IMR-90 (cell line): ENCODE measurements around the gene PSENEN. TPM values are rescaled to one million over a fixed set of nuclear protein-coding genes. Genes with fewer than 3 reads are reported as not detected.

Source experiments
- MAZ ChIP-seq: IDR thresholded peaks from 2 replicates; pipeline ENCODE4 v1.6.1; 2012; ENCODE audit warnings: low read depth, mild to moderate bottlenecking, low read length, improper control_type of control experiment, moderate library complexity, borderline replicate concordance
- polyA plus RNA-seq, 3 experiments: library from polyadenylated mRNA; depleted of rRNA; stranded (reverse); fragments of >200 nt; gene quantifications; 2 replicates each; pipeline ENCODE4 v1.2.3, GENCODE V29; 2012; ENCODE audit warnings: low replicate concordance in 1 of 3
- total RNA-seq: library from RNA; depleted of rRNA; stranded (reverse); fragments of >200 nt; gene quantifications from 2 replicates; pipeline ENCODE4 v1.2.3, GENCODE V29; 2012
- TF ChIP-seq, protein P1 (sequence below): conservative IDR thresholded peaks from 2 replicates; pipeline ENCODE4 v1.5.1; 2012; ENCODE audit warnings: mild to moderate bottlenecking, low read depth, low read length, improper control_type of control experiment

PSENEN gene
- total and polyA plus RNA-seq, 2 of the 4 experiments (the other 2 are of a cell fraction): 9.0 to 47.0 TPM

DNA sequence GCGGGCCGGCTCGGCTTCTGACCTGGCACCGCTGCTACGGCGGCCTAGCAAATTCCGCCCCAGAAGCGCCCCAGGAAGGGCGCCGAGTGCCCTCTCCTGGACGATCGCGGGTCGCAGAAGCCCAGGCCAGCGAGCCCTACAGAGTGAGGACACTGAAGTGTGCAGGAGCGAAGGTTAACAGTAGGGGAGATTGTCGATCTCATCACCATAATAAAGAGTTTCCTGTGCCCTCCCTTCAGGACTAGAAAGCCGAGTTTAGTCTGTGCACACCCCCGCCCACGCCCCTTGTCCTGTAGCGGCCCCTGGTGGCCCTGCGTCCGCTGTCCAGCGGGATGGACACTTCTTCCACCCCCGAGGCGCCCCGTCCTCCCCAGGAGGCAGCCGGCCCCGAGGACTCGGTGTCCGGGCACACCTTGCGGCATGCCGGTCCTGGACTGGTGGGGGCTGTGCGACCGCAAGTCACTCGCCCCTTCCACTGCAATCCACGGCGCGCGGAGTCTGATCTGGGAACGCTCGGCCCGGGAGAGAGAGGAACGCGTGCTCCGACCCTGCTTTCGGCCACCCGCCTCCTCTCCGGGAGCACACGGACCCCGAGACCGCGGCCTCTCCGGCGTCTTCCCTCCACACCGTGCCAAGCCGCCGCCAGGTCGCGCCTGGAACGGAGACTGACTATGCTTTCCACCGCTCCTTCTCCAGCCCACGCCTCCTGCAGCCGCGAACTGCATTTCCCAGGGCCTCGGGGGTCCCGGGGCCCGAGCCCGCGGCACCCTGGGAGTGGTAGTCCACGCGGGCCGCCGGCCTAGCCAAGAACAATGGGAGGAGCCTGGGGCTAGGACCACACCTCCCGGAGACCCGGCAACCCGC is 28.4 kb upstream of the PSENEN start (continued):
- TF ChIP-seq, protein P1, sequence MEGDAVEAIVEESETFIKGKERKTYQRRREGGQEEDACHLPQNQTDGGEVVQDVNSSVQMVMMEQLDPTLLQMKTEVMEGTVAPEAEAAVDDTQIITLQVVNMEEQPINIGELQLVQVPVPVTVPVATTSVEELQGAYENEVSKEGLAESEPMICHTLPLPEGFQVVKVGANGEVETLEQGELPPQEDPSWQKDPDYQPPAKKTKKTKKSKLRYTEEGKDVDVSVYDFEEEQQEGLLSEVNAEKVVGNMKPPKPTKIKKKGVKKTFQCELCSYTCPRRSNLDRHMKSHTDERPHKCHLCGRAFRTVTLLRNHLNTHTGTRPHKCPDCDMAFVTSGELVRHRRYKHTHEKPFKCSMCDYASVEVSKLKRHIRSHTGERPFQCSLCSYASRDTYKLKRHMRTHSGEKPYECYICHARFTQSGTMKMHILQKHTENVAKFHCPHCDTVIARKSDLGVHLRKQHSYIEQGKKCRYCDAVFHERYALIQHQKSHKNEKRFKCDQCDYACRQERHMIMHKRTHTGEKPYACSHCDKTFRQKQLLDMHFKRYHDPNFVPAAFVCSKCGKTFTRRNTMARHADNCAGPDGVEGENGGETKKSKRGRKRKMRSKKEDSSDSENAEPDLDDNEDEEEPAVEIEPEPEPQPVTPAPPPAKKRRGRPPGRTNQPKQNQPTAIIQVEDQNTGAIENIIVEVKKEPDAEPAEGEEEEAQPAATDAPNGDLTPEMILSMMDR: peak; percentile 81
- TF ChIP-seq MAZ: peak; percentile 81; the same call in 1 of the 2 replicates
